GM12892 (cell line): ENCODE data around the gene TSGA10. TPM values are rescaled to one million over a fixed set of nuclear protein-coding genes. Genes with fewer than 3 reads are reported as not detected.
"Not testable (repeated sequence)": the region's sequence is repeated elsewhere in the genome, so short reads cannot be mapped to it uniquely, and the experiment has no call there.

ENCODE experiments used
- DNase-seq: peaks from one replicate; pipeline ENCODE4 v3.0.0; 2011; ENCODE audit not compliant: insufficient read length
- FAIRE-seq: peaks from 2 replicates; lab custom pipeline; 2011; peaks lifted over from hg19 to GRCh38; lab: Jason Lieb, UNC
- POLR2A ChIP-seq: IDR thresholded peaks from 2 replicates; pipeline ENCODE4 v1.6.1; 2011; ENCODE audit warnings: low read depth, low read length, control low read depth
- POLR2AphosphoS5 ChIP-seq: IDR thresholded peaks from 2 replicates; pipeline ENCODE4 v1.6.1; 2011; ENCODE audit warnings: low read depth, low read length, control low read depth
- TAF1 ChIP-seq: IDR thresholded peaks from 2 replicates; pipeline ENCODE4 v1.6.1; 2011; ENCODE audit warnings: low read depth, mild to moderate bottlenecking, control low read depth, low read length, borderline replicate concordance
- polyA plus RNA-seq: library from polyadenylated mRNA; unstranded; fragments of >200 nt; gene quantifications from one replicate; pipeline ENCODE4 v1.2.1, GENCODE V29; 2012; ENCODE audit warnings: missing spikeins, inconsistent platforms; ENCODE audit not compliant: missing spikeins

The TSGA10 gene
- polyA plus RNA-seq, result 4.3 TPM

GRCh38 chr2:99154643-99155536, at the start of gene TSGA10, which contains the start of gene LIPT1:
TSGA10 (minus strand) TSS chr2:99154942; CDS start chr2:99109439, 45,503 bp downstream.
LIPT1 (plus strand) TSS chr2:99154967; CDS start chr2:99161958, 6,991 bp downstream.
- DNase-seq (peak; percentile 90), FAIRE-seq (peak; percentile 96)
- peak; percentile 88 for TF ChIP-seq POLR2A
- peak; percentile 77 for TF ChIP-seq POLR2AphosphoS5
- TF ChIP-seq TAF1, result 0 out of 2 replicates have a peak, but pooled peaks have one; percentile 8

GRCh38 chr2:99201959-99202678, 47.4 kb upstream of the TSGA10 start:
- no peak for DNase-seq
- FAIRE-seq, result no peak
- TF ChIP-seq POLR2A (no peak), TAF1 (no peak), POLR2AphosphoS5 (no peak)

- no peak for DNase-seq
- no peak for TF ChIP-seq TAF1
- TF ChIP-seq POLR2AphosphoS5, result no peak
- no peak for TF ChIP-seq POLR2A
- FAIRE-seq, result no peak
These were observed 45.5 kb upstream of the TSGA10 start for GRCh38 chr2:99200076-99200800.

- TF ChIP-seq POLR2AphosphoS5 (no peak), TAF1 (no peak), POLR2A (0 out of 2 replicates have a peak, but pooled peaks have one; percentile 21)
- DNase-seq (no peak), FAIRE-seq (no peak)
These were observed 43.5 kb upstream of the TSGA10 start for GRCh38 chr2:99198103-99198841.

- not testable (repeated sequence) for DNase-seq, FAIRE-seq
These were observed 37.6 kb upstream of the TSGA10 start for GRCh38 chr2:99192364-99192763.

GRCh38 chr2:99190548-99190947, 35.8 kb upstream of the TSGA10 start:
- FAIRE-seq (no peak), DNase-seq (no peak)
- TF ChIP-seq POLR2AphosphoS5 (no peak), TAF1 (no peak), POLR2A (no peak)

GRCh38 chr2:99188357-99188756, 33.6 kb upstream of the TSGA10 start:
- TF ChIP-seq POLR2A (no peak), POLR2AphosphoS5 (no peak), TAF1 (no peak)
- no peak for FAIRE-seq
- no peak for DNase-seq

- TF ChIP-seq POLR2A (no peak), TAF1 (no peak), POLR2AphosphoS5 (no peak)
- DNase-seq (no peak), FAIRE-seq (no peak)
These were observed 32.3 kb upstream of the TSGA10 start for GRCh38 chr2:99187011-99187410.

- FAIRE-seq, result no peak
- no peak for DNase-seq
- TF ChIP-seq POLR2A (no peak), TAF1 (no peak), POLR2AphosphoS5 (no peak)
These were observed 30.1 kb upstream of the TSGA10 start for GRCh38 chr2:99184811-99185210.

GRCh38 chr2:99183025-99183424, 28.3 kb upstream of the TSGA10 start:
- no peak for FAIRE-seq
- TF ChIP-seq TAF1, result no peak
- TF ChIP-seq POLR2A, result no peak
- no peak for TF ChIP-seq POLR2AphosphoS5
- DNase-seq, result no peak

GRCh38 chr2:99181624-99182000, 26.9 kb upstream of the TSGA10 start:
- no peak for FAIRE-seq
- TF ChIP-seq POLR2AphosphoS5 (no peak), POLR2A (no peak), TAF1 (no peak)
- DNase-seq, result no peak
